Transverse colon (tissue), 4 donors: ENCODE data around the gene KDM5C.

Experiments used
- POLR2A ChIP-seq: fragments of 450-650 bp; IDR thresholded peaks from one replicate; pipeline ENCODE4 v1.6.1; 2016; ENCODE audit warnings: antibody characterized with exemption, mild to moderate bottlenecking, moderate library complexity
- POLR2AphosphoS5 ChIP-seq, 3 donors: sonication (generic); formaldehyde crosslinking; IDR thresholded peaks; one replicate each; pipeline ENCODE4 v1.6.1; 2016; ENCODE audit warnings: antibody characterized with exemption in 3 of 3
- TF ChIP-seq, protein P1 (sequence below), 5 experiments: fragments of 200-600 bp in 3 of 5; fragments of 450-650 bp in 2 of 5; sonication (generic) in 3 of 5; IDR thresholded peaks; 1 replicate in 2 of 5; 2 replicates in 3 of 5; pipeline ENCODE4 v1.5.1; 2016 to 2017; ENCODE audit warnings: antibody characterized with exemption in 5 of 5, inconsistent platforms in 3 of 5, mild to moderate bottlenecking in 2 of 5, moderate library complexity in 1 of 5

- TF ChIP-seq, protein P1, sequence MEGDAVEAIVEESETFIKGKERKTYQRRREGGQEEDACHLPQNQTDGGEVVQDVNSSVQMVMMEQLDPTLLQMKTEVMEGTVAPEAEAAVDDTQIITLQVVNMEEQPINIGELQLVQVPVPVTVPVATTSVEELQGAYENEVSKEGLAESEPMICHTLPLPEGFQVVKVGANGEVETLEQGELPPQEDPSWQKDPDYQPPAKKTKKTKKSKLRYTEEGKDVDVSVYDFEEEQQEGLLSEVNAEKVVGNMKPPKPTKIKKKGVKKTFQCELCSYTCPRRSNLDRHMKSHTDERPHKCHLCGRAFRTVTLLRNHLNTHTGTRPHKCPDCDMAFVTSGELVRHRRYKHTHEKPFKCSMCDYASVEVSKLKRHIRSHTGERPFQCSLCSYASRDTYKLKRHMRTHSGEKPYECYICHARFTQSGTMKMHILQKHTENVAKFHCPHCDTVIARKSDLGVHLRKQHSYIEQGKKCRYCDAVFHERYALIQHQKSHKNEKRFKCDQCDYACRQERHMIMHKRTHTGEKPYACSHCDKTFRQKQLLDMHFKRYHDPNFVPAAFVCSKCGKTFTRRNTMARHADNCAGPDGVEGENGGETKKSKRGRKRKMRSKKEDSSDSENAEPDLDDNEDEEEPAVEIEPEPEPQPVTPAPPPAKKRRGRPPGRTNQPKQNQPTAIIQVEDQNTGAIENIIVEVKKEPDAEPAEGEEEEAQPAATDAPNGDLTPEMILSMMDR (IDR thresholded peaks at IDR 0.05), result no peak
- no peak for TF ChIP-seq POLR2AphosphoS5 (IDR thresholded peaks at IDR 0.05)
- TF ChIP-seq POLR2A, result no peak
Measured at GRCh38 chrX:53260836-53261235, 35.8 kb upstream of the KDM5C start.
